Measurements from ENCODE around the gene LMF1.
"Not testable (repeated sequence)": the region's sequence is repeated elsewhere in the genome, so short reads cannot be mapped to it uniquely, and the experiment has no call there.

Gene LMF1

GRCh38 chr16:840561-841454 is 130.0 kb downstream of the LMF1 start:
- DNase-seq: no peak

GRCh38 chr16:839643-840408 is 131.0 kb downstream of the LMF1 start:
- DNase-seq: no peak

- no peak for DNase-seq
Measured at GRCh38 chr16:838741-839140, 132.0 kb downstream of the LMF1 start.

GRCh38 chr16:836822-837221 is 134.0 kb downstream of the LMF1 start:
- not testable (repeated sequence) for DNase-seq

- no peak for DNase-seq
Measured at GRCh38 chr16:836221-836620, 134.6 kb downstream of the LMF1 start.

GRCh38 chr16:835373-835772 is 135.4 kb downstream of the LMF1 start:
- no peak for DNase-seq

- DNase-seq: no peak
Measured at GRCh38 chr16:833411-833810, 137.4 kb downstream of the LMF1 start.

GRCh38 chr16:832652-833336 is 138.0 kb downstream of the LMF1 start:
- no peak for DNase-seq

GRCh38 chr16:831571-832413 is 139.0 kb downstream of the LMF1 start:
- no peak for DNase-seq

GRCh38 chr16:830871-831570 is 139.8 kb downstream of the LMF1 start:
- no peak for DNase-seq

GRCh38 chr16:830107-830870 is 140.5 kb downstream of the LMF1 start:
- no peak for DNase-seq

- DNase-seq: no peak
Measured at GRCh38 chr16:828891-829290, 141.9 kb downstream of the LMF1 start.

- DNase-seq: no peak
Measured at GRCh38 chr16:827513-827912, 143.3 kb downstream of the LMF1 start.

GRCh38 chr16:825341-826061 is 145.3 kb downstream of the LMF1 start:
- no peak for DNase-seq

GRCh38 chr16:824601-825000 is 146.2 kb downstream of the LMF1 start:
- DNase-seq: no peak

- DNase-seq: no peak
Measured at GRCh38 chr16:824194-824593, 146.6 kb downstream of the LMF1 start.

- no peak for DNase-seq
Measured at GRCh38 chr16:822909-823297, 147.9 kb downstream of the LMF1 start.

- DNase-seq: no peak
Measured at GRCh38 chr16:822174-822908, 148.4 kb downstream of the LMF1 start.

GRCh38 chr16:821751-822150 is 149.0 kb downstream of the LMF1 start:
- no peak for DNase-seq

- DNase-seq: no peak
Measured at GRCh38 chr16:820748-821147, 150.0 kb downstream of the LMF1 start.
